ENCODE data around the gene DNAI2. TPM values are rescaled to one million over a fixed set of nuclear protein-coding genes. Genes with fewer than 3 reads are reported as not detected.

The DNAI2 gene
- total RNA-seq, 1 donor from 2014 or later, result not detected

- no peak for DNase-seq (ENCODE audit: low read depth in 2 of 2)
These were observed 63.9 kb downstream of the DNAI2 start for GRCh38 chr17:74337834-74338500.

GRCh38 chr17:74339537-74340195 lies 65.6 kb downstream of the DNAI2 start:
- DNase-seq (ENCODE audit: low read depth in 2 of 2), result no peak

DNA sequence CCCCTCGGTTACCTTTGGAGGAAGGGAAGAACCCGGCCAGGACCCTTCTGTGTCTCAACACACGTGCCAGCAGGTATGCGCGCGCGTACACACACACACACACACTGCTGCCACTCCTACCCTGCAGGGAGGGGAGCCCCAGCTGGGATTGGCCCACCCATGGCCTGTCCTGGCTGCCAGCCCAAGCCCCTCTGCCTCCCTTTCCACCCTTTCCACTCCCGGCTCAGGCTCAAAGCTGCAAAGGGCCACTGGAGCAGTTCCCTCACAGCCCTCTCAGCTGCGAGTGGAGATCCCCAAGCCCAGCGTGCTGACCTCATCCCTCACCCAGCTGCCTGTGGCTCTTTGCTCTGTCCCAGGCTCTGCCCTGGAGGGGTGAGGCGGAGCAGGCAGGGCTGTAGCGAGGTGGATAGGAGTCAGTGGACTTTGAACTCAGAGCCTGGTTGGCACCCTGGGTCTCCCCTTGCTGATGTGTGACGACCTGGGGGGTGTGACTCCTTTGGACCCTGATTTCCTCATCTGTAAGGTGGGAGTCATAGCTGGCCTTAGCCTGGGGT lies 66.5 kb downstream of the DNAI2 start:
- DNase-seq (ENCODE audit: low read depth in 2 of 2), result no peak

DNA sequence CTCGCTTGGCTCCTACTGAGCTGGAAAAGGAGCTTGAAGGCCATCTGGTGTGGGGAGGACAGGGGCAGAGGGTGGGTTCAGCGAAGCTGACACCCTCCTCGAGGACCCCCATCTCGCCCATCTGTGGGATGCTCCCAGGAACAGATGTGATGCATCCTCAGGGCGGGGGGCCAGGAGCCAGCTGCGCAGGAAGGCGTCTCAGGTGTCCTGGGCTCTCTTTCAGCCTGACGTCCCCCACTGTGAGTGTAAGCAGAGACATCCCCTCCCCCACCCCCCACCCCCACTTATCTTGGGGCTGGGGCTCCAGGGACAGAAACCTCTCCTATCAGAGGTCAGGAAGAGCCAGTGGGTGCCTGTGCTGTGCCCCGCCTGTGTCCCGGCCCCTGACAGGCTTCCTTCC lies 68.2 kb downstream of the DNAI2 start:
- DNase-seq (ENCODE audit: low read depth in 2 of 2), result no peak

DNA sequence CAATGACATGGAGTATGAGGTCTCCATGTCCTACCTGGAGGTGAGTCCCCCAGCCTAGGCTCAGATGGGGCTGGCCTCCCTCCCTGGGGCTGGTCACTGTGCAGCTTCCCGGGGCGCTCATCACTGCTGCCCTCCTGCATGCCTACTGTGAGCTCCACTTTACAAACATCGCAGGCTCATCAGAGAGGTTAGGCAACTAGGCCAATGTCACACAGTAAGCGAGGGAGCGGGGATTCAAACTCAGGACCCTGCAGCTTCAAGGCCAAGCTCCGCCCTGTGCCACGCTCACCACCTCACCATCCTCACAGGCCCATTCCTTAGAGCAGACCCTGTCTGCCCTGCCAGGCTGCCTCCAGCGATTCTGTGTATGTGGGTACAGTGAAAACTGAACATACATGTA lies 69.1 kb downstream of the DNAI2 start:
- DNase-seq (ENCODE audit: low read depth in 2 of 2), result no peak

DNA sequence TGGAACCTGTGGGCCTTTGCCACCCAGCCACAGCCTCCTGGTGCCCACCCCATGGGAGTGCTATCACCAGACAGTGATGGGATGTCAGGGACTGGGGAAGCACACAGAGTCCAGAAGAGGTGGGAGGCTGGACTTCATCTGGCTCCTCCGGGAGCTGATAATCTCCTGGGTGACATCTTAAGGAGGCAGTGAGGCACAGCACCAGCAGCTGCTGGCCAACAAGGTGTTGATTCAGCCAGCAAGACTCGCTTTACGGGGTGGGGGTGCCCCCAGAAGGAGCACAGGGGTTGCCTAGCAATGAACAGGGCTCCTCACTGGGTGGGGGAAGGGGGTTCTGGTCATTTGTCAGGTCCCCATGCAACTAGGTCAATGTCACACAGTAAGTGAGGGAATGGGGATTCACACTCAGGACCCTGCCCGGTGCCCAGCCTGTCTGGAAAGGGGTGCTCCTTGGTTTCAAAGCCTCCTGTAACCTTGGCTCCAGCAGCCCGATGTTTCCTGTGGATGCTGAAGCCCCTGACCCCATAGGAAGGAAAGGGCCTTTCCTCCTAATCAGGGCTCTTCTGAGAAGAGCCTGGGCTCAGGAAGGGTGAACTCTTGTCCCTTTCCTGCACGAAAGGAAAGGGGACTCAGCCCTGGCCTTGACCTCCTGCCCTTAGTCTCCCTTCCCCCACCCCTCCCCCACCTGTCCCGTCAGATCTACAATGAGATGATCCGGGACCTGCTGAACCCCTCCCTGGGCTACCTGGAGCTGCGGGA lies 69.7 kb downstream of the DNAI2 start:
- DNase-seq (ENCODE audit: low read depth in 2 of 2), result no peak

DNA sequence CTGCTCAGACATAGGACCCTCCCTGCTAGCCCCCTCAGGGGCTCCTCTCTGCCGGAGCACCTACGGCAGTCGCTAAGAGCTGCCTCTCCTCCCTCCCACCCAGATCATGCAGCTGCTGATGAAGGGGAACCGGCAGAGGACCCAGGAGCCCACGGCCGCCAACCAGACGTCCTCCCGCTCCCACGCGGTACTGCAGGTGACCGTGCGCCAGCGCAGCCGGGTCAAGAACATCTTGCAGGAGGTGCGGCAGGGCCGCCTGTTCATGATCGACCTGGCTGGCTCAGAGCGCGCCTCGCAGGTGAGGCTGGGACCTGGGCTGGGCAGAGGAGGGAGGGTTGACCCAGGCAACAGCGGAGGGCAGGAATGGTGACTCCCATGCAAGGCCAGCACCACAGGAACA lies 70.6 kb downstream of the DNAI2 start:
- no peak for DNase-seq (ENCODE audit: low read depth in 2 of 2)

DNA sequence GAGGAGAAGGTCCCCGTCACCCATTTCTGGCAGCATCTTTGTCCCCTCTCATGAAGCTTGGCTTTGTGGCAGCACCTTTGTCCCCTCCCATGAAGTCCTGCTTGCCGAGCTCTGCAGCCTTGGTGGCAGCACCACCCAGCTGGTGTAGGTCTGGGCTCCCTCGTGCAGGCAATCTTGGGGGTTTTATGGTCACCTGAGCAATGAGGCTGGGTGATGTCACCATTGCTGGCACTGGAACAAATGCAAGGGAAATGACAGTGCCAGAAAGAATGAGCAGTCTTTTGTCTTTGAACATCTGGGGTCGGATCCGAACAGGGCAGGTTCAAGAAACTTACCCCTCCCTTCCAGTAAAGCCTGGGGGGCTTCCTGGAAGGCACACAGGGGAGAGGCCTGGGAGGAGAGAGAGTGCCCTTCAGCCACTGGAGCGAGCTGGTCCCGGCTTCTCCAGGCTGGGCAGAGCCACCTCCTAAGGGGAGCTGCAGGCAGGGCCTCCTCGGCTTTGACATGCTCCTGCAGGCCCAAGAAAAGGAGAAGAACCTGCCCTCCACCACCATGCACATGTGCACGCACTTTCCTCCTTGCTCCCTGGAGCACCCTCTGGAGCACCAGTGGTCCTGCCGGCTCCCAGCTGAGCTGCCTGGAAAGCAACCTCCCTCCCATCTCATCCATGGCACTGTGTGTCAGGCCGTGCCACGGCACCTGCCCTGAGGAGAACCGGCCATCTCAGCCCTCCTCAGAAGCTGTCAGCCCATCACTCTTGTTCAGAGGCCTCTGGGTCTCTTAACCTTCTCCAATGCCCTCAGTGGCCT lies 71.6 kb downstream of the DNAI2 start:
- DNase-seq (ENCODE audit: low read depth in 2 of 2), result peak; percentile 14 to 38

DNA sequence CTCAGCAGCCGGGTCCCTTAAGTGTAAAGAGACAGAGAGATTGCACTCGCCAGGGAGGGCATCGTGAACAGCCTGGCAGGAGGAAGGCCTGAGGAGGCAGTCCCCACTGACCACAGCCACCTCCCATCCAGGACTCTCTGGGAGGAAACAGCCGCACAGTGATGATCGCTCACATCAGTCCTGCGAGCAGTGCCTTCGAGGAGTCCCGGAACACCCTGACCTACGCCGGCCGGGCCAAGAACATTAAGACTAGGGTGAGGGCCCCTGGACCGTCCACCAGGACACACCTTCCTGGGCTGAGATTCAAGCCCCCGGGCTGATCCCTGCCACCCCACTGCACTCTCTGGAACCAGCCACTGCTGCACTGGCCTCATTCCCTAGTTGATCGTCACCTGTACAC lies 73.6 kb downstream of the DNAI2 start:
- no peak for DNase-seq (ENCODE audit: low read depth in 2 of 2)

GRCh38 chr17:74349120-74349519 lies 75.1 kb downstream of the DNAI2 start:
- no peak for DNase-seq (ENCODE audit: low read depth in 2 of 2)

GRCh38 chr17:74350486-74350885 lies 76.5 kb downstream of the DNAI2 start:
- DNase-seq (ENCODE audit: low read depth in 2 of 2), result no peak

GRCh38 chr17:74351552-74352210 lies 77.6 kb downstream of the DNAI2 start:
- no peak for DNase-seq (ENCODE audit: low read depth in 2 of 2)

GRCh38 chr17:74353446-74354060 lies 79.5 kb downstream of the DNAI2 start:
- DNase-seq (ENCODE audit: low read depth in 2 of 2), result no peak

- peak; percentile 26 to 68 for DNase-seq (ENCODE audit: low read depth in 2 of 2)
These were observed 80.1 kb downstream of the DNAI2 start for GRCh38 chr17:74354123-74354522.

DNA sequence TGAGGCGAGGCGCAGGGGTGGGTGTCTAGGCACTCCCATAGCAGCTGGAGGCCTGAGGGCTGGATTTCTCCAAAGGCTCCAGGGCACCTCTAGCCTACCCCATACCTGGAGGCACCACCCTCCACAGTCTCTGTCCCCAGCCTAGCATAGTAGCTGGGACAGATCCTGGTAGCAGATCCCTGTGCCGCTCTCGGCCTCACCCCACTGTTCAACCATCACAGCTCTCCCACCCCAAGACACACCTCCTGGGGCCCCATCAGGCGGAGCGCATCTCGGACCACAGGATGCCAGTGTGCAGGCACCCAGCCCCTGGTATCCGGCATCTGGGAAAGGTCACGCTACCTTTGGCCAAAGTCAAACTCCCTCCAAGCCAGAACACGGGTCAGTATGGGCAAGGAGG lies 80.5 kb downstream of the DNAI2 start:
- no peak for DNase-seq (ENCODE audit: low read depth in 2 of 2)

DNA sequence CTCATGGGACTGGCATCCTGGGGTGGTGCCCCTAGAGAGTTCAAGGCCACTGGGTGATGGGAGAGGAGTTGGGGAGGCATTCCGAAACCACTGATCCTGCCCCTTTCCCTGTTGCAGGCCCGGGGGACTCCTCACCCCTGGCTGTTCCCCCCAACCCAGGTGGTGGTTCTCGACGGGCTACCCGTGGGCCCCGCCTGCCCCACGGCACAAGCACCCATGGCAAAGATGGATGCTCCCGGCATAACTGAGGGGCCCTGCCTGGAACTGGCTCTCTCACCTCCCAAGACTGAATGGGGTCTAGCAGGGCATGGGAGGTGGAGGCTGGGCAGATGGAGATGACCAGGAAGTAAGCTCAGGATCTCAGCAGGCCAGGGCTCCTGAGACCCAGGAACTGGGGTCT lies 81.0 kb downstream of the DNAI2 start:
- no peak for DNase-seq (ENCODE audit: low read depth in 2 of 2)

DNA sequence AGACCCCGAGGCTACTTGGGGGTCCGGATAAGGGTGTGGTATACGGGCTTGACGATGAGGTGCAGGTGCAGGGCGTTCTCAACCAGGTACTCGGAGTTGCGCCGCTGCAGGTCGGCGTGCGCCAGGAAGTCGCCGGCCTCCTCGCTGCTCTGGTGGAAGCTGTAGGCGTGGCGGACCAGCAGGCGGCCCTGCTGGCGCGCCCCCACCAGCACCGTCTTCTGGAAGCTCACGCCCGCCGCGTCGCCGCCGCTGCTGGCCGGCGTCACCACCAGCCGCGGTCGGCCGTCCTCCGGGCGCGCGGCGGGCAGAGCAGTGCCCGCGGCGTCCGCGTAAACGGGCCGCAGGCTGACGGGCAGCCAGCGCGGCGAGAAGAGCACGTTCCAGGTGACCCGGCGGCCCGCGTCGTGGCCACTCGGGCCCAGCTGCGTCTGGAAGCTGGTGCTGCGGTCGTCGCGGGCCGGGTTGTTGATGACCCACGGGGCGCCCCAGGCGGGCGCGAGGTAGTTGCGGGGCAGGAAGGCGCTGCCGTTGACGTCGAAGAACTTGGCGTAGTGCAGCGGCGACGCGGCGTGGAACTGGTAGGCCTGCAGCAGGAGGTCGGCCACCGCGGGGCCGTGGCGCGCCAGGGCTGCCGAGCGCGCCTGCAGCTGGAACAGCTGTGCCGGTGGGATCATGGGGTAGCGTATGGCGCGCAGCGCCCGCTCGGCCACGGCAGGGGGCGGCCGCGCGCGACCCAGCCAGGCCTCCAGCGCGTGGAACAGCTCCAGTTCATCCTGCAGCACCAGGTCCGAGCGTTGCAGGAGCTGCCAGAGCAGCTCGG lies 82.8 kb downstream of the DNAI2 start:
- peak in 1 of 2 donors; percentile 20 for DNase-seq (ENCODE audit: low read depth in 2 of 2)

GRCh38 chr17:74357466-74357809 lies 83.4 kb downstream of the DNAI2 start:
- DNase-seq (ENCODE audit: low read depth in 2 of 2), result no peak

DNA sequence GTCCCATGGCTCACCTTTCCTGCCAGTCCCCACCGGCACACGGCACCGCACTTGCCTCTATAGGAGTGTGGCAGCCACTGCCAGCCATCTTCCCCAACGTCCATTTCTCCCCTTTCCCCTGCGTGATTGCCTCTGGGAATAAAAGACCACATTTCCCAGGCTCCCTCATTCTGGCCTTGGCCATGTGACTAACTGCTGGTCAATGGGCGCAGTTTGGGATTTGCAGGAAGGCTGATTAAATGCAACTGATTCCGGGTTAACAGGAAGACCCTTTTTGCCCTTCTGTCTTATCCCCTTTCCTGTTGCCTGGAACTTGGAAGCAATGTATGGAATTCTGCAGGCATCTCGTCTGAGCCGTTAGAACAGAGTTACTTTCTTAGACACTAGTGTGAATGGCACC lies 84.7 kb downstream of the DNAI2 start:
- no peak for DNase-seq (ENCODE audit: low read depth in 2 of 2)

DNA sequence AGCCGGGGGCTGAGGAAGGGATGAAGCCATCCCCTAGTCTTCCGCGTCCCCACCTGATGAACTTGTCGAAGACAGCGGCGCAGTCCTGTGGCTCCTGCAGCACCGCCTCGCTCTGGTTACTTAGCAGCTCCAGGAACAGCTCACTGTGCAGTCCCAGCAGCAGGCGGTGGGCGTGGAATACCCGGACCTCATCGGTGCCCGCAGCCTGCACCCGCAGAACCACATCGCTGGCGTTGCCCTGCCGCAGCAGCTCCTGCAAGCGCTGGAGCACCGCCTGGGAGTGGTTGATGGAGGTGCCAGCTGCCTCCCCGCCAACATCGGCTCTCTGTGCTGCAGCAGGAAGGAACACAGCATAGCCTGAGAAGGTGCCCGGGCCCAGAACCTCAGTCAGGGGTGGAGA lies 85.9 kb downstream of the DNAI2 start:
- no peak for DNase-seq (ENCODE audit: low read depth in 2 of 2)
